ENCODE measurements around the gene GNG4.

- no peak for TF ChIP-seq CTCF (IDR thresholded peaks at IDR 0.05; ENCODE audit: low read depth, low read length)
- TF ChIP-seq POLR2A (IDR thresholded peaks at IDR 0.05; ENCODE audit: extremely low read depth, insufficient read length): no peak
These were observed 26.4 kb downstream of the GNG4 start for GRCh38 chr1:235622936-235623779.
